ENCODE results near the gene ZNF639. TPM values are rescaled to one million over a fixed set of nuclear protein-coding genes. Genes with fewer than 3 reads are reported as not detected.

ZNF639 gene
- total RNA-seq, 4 donors from 2014 or later, result 28.7 to 43.7 (median 39.7) TPM

GRCh38 chr3:179278151-179278550, 44.7 kb upstream of the ZNF639 start:
- ATAC-seq, result no peak
- intact Hi-C loops (cut with DNase I; ENCODE audit: low total_unique reads) (no loop called here), in situ Hi-C loops (cut with MboI; ENCODE audit: low sequenced_read_pairs in 4 of 4) (no loop called here)
- Histone ChIP-seq H3K27me3 (no peaks in the 10 kb centered on the region), H3K27ac (no peak overlapping the region), H3K36me3 (no peaks in the 10 kb centered on the region), H3K9me3 (no peaks in the 10 kb centered on the region), H3K4me3 (no peak overlapping the region), H3K4me1 (no peaks in the 10 kb centered on the region)
- DNase-seq, result no peak
- TF ChIP-seq POLR2A (IDR thresholded peaks at IDR 0.05) (no peak), CTCF (IDR thresholded peaks at IDR 0.05 in 4 of 5, conservative IDR thresholded peaks at IDR 0.05 in 1 of 5) (no peak)

GRCh38 chr3:179278932-179279693, 43.7 kb upstream of the ZNF639 start:
- H3K27ac ChIP-seq, result no peak overlapping the region
- H3K4me1 ChIP-seq, result no peaks in the 10 kb centered on the region
- no peak for TF ChIP-seq CTCF (IDR thresholded peaks at IDR 0.05 in 4 of 5, conservative IDR thresholded peaks at IDR 0.05 in 1 of 5)
- TF ChIP-seq POLR2A (IDR thresholded peaks at IDR 0.05), result no peak
- DNase-seq, result no peak
- intact Hi-C loops (cut with DNase I; ENCODE audit: low total_unique reads), result no loop called here
- H3K4me3 ChIP-seq, result no peak overlapping the region
- in situ Hi-C loops (cut with MboI; ENCODE audit: low sequenced_read_pairs in 4 of 4), result no loop called here
- no peak for ATAC-seq
- H3K36me3 ChIP-seq, result no peaks in the 10 kb centered on the region
- H3K9me3 ChIP-seq, result no peaks in the 10 kb centered on the region
- H3K27me3 ChIP-seq, result no peaks in the 10 kb centered on the region

GRCh38 chr3:179279837-179280236, 43.0 kb upstream of the ZNF639 start:
- Histone ChIP-seq H3K27ac (no peak overlapping the region), H3K4me1 (no peaks in the 10 kb centered on the region), H3K36me3 (no peaks in the 10 kb centered on the region), H3K4me3 (no peak overlapping the region), H3K9me3 (no peaks in the 10 kb centered on the region), H3K27me3 (no peaks in the 10 kb centered on the region)
- DNase-seq (no peak), ATAC-seq (no peak)
- in situ Hi-C loops (cut with MboI; ENCODE audit: low sequenced_read_pairs in 4 of 4), result no loop called here
- intact Hi-C loops (cut with DNase I; ENCODE audit: low total_unique reads), result no loop called here
- TF ChIP-seq POLR2A (IDR thresholded peaks at IDR 0.05) (no peak), CTCF (IDR thresholded peaks at IDR 0.05 in 4 of 5, conservative IDR thresholded peaks at IDR 0.05 in 1 of 5) (no peak)

GRCh38 chr3:179281825-179282224, 41.0 kb upstream of the ZNF639 start:
- Histone ChIP-seq H3K4me3 (no peak overlapping the region), H3K27ac (no peak overlapping the region), H3K4me1 (no peaks in the 10 kb centered on the region), H3K36me3 (no peaks in the 10 kb centered on the region), H3K9me3 (no peaks in the 10 kb centered on the region), H3K27me3 (no peaks in the 10 kb centered on the region)
- TF ChIP-seq POLR2A (IDR thresholded peaks at IDR 0.05) (no peak), CTCF (IDR thresholded peaks at IDR 0.05 in 4 of 5, conservative IDR thresholded peaks at IDR 0.05 in 1 of 5) (no peak)
- ATAC-seq, result no peak
- no peak for DNase-seq
- in situ Hi-C loops (cut with MboI; ENCODE audit: low sequenced_read_pairs in 4 of 4) (no loop called here), intact Hi-C loops (cut with DNase I; ENCODE audit: low total_unique reads) (no loop called here)

- DNase-seq (no peak), ATAC-seq (no peak)
- TF ChIP-seq POLR2A (IDR thresholded peaks at IDR 0.05), result no peak
- TF ChIP-seq CTCF (IDR thresholded peaks at IDR 0.05 in 4 of 5, conservative IDR thresholded peaks at IDR 0.05 in 1 of 5), result no peak
- Histone ChIP-seq H3K36me3 (no peaks in the 10 kb centered on the region), H3K4me1 (no peaks in the 10 kb centered on the region), H3K27me3 (no peaks in the 10 kb centered on the region), H3K4me3 (no peak overlapping the region), H3K27ac (no peak overlapping the region), H3K9me3 (no peaks in the 10 kb centered on the region)
- in situ Hi-C loops (cut with MboI; ENCODE audit: low sequenced_read_pairs in 4 of 4) (no loop called here), intact Hi-C loops (cut with DNase I; ENCODE audit: low total_unique reads) (no loop called here)
These were observed 36.5 kb upstream of the ZNF639 start for GRCh38 chr3:179286331-179286730.

All from gastrocnemius medialis (tissue), 4 donors.